ES-I3 (cell line): ENCODE results near the gene HEBP1.

Experiments
- H3K36me3 ChIP-seq: 2 replicates; pipeline ENCODE4 v1.6.1; 2013; ENCODE audit warnings: mild to moderate bottlenecking, low read length, control low read depth, moderate library complexity; ENCODE audit not compliant: insufficient read depth
- H3K4me1 ChIP-seq: 2 replicates; pipeline ENCODE4 v1.6.1; 2013; ENCODE audit warnings: mild to moderate bottlenecking, control low read depth, low read length; ENCODE audit not compliant: insufficient read depth
- H3K9ac ChIP-seq: 2 replicates; pipeline ENCODE4 v1.6.1; 2013; ENCODE audit warnings: low read depth, mild to moderate bottlenecking, low read length, moderate library complexity
- H3K9me3 ChIP-seq: 2 replicates; pipeline ENCODE4 v1.6.1; 2013; ENCODE audit warnings: mild to moderate bottlenecking, low read length, moderate library complexity; ENCODE audit not compliant: control insufficient read depth, insufficient read depth

The HEBP1 gene

DNA sequence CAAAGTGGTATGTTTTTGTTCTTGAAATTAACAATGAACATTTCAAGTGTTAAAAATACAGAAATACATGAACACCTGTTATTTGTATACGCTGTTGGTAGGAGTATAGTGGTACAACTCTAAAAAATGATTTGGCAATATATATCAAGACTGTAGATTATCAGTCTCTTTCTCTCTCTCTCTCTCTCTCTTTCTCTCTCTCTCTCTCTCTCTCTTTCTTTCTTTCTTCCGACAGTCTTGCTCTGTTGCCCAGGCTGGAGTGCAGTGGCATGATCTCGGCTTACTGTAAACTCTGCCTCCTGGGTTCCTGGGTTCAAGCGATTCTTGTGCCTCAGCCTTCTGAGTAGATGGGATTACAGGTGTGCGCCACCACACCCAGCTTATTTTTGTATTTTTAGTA, 12.6 kb downstream of the HEBP1 start:
- no peaks in the 10 kb centered on the region for H3K9me3 ChIP-seq
- H3K36me3 ChIP-seq = peaks cover 8% of the 10 kb centered on the region
- H3K9ac ChIP-seq = no peak overlapping the region
- H3K4me1 ChIP-seq = peaks cover 8% of the 10 kb centered on the region

DNA sequence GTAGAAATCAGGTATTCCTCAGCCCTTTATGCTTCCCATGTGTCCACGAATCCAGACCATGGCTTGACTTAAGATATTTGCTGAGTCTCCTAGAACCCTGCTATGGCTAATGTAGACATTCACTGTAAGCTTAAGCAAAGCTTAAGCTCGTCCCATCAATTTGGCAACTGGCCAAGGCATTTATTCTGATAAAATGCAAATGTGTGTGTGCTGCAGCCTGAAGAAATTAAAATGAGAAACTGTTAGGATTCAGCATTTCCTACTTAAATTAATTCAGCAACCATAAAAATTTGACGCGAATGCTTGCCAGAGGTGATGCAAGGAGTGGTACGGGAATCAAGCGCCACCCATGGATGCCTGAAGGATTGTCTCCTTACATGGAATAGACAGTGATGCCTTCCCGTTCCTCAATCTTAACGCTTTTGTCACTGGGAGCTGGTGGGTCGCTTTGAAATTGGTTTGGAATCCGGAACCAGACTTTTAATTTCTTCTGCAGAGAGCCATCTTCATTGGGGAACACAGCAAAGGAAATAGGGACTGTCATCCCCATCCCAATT, 13.2 kb downstream of the HEBP1 start:
- Histone ChIP-seq H3K36me3 (peaks cover 8% of the 10 kb centered on the region), H3K4me1 (peaks cover 8% of the 10 kb centered on the region), H3K9ac (no peak overlapping the region), H3K9me3 (no peaks in the 10 kb centered on the region)

DNA sequence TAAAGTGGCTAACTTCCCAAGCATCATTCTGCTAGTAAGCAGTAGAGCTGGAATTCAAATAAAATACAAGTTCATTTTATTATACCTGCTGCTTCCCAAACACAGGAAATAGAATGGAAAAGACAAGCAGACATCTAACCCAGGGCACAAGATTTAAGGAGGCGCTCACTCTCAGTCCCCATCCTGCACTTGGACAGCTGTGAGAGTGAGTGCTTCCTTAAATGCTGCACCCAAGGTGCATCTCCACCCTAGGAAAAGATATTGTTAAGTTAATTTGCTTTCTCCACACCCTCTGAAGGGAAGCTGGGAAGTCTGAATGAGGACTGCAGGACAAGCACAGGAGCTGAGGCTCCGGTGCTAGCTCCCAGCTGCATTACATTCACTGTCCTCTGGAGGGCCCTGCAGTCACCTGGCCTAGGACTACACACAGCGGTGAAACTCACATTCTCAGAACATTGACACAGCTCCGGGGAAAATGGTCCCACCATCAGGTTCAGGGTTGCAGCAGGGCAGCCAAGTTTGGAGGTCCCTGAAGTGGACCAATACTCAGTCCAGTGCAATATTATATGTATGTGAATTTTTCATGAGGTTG, 14.2 kb downstream of the HEBP1 start:
- H3K9ac ChIP-seq = no peak overlapping the region
- H3K9me3 ChIP-seq = no peaks in the 10 kb centered on the region
- H3K4me1 ChIP-seq = peaks cover under 1% of the 10 kb centered on the region; the same call in 1 of the 2 replicates
- H3K36me3 ChIP-seq = peaks cover 8% of the 10 kb centered on the region

DNA sequence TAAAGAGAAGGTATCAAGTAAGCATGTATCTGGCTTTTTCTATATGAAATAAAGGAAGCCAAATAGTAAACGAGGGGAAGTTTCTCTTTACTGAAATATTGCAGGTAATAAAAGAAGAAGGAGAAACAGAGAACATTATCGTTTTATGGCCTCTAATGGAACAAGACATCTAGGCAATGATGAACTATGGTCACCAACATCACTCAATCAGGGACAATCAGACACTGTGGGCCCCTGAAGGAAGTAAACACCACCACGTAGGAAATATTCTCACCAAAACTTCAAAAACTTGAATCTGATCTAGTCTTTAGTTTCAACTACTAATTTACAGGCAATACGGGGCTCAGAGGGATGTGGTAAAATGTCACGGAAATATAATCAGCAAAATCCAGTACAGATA, 15.9 kb downstream of the HEBP1 start:
- Histone ChIP-seq H3K36me3 (peaks cover 10% of the 10 kb centered on the region), H3K9ac (no peak overlapping the region), H3K4me1 (peaks cover 7% of the 10 kb centered on the region; the same call in 1 of the 2 replicates), H3K9me3 (no peaks in the 10 kb centered on the region)

DNA sequence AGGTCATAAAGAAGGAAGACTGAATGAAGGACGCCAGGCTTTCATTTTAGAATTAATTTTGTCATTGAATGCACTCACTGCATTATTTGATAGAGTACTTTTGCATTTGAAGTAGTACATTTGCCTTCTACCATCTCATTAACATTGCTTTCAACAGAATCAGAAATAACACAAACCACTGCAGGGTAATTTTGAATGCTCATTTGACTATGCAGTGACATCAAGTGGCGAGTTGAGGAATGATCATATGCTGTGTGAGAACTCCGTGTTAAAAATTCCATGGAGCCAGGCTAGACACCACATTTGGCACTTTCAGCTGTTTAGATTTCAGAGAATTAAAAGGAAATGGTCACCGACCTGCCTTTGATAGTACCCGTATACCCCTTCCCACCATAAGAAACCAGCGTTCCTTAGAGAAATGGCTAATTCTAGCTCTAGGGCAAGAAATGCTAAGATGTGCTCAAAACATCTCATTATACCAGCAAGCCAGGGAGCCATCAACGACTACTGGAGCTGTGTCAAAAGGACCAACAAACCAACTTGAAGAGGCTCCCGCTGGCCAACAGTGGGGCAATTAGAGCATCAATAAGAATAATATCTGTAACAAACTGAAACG, 16.5 kb downstream of the HEBP1 start:
- Histone ChIP-seq H3K36me3 (peaks cover 10% of the 10 kb centered on the region), H3K4me1 (peaks cover 7% of the 10 kb centered on the region; the same call in 1 of the 2 replicates), H3K9ac (no peak overlapping the region), H3K9me3 (no peaks in the 10 kb centered on the region)

DNA sequence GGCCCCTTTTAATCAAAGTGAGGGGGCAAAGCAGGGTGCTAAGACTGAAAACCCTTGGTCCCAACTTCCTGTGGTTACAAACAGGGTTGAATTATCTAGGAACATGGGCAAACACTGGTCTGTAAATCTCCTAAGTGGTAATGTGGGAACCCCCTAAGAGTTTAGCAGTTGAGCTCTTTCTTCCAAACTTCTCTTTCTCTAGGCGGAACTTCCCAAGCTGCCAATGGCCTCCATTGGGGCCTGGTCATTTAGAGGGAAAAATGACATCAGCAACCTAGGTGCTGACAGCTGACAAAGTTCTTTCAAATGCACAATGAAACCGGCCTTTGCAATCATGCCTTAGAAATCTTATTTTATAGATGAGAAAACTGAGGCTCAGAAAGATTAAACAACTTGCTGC, 17.7 kb downstream of the HEBP1 start:
- H3K9ac ChIP-seq = no peak overlapping the region
- H3K9me3 ChIP-seq = no peaks in the 10 kb centered on the region
- peaks cover 7% of the 10 kb centered on the region; the same call in 1 of the 2 replicates for H3K4me1 ChIP-seq
- H3K36me3 ChIP-seq = peaks cover 10% of the 10 kb centered on the region

DNA sequence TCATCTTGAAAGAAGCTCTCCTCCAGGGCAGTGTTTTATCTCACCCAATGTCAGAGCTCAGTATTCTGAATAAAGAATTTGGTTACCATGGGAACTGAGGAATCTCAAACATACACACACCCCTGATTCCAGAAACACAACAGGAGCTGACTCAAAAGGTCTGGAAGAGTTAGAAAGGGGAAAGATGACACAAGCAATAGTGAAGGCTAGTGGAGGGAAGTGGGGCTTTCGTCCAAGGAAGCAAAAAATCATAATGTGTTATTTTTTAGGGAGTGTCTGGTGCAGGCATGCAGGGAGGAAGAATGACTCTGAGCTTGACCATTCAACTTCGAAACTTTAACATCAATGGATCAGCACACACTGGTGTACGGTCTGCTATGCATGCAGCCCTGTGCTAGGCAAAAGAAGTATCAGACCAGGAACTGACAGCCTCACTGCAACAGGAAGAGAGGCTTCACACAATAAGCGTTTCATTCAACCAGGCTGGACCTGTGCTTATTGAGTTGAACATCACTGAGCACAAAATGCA, 20.3 kb downstream of the HEBP1 start:
- H3K9ac ChIP-seq = no peak overlapping the region

DNA sequence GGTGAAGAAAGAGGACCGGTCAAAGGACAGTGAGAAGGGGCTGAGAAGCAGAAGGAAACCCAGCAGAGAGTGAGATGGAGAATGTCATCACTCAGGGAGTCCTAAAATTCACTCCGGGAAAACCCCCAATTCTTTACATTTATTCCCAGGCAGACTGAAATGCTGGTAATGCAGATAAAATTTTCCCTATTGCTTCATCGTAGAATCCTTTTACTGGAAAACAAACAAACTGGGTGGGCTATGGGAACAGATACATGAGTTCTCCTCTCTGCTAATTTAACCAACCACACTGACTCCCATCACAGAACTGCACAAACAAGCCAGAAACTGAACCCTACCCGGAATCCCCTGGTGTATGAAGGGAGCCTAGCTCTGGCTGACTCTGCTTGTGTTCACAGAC, 20.9 kb downstream of the HEBP1 start:
- H3K36me3 ChIP-seq = peaks cover 6% of the 10 kb centered on the region
- H3K4me1 ChIP-seq = peaks cover 7% of the 10 kb centered on the region; the same call in 1 of the 2 replicates
- H3K9ac ChIP-seq = no peak overlapping the region

More for the DNA sequence above, 20.3 kb downstream of the HEBP1 start:
- peaks cover 7% of the 10 kb centered on the region; the same call in 1 of the 2 replicates for H3K4me1 ChIP-seq
- H3K36me3 ChIP-seq = peaks cover 2% of the 10 kb centered on the region
- H3K9me3 ChIP-seq = no peaks in the 10 kb centered on the region

DNA sequence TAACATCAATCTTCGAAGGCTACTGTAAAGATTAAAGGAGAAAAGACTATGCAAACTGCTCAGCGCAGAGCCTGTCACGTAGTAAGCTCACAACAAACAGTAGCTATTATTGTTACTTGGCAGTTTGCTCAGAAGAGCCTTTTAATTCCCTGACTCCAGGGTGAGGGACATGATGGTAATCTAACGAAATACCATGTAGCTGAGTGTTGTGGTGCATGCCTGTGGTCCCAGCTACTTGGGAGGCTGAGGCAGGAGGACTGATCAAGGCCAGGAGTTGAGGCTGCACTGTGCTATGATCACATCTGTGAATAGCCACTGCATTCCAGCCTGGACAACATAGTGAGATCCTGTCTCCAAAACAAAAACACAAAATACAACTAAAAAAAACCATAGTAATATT, 22.8 kb downstream of the HEBP1 start:
- peaks cover 8% of the 10 kb centered on the region; the same call in 1 of the 2 replicates for H3K36me3 ChIP-seq
- H3K4me1 ChIP-seq = peaks cover 7% of the 10 kb centered on the region; the same call in 1 of the 2 replicates
- no peaks in the 10 kb centered on the region for H3K9me3 ChIP-seq

More for the DNA sequence above, 20.9 kb downstream of the HEBP1 start:
- H3K9me3 ChIP-seq = no peaks in the 10 kb centered on the region

DNA sequence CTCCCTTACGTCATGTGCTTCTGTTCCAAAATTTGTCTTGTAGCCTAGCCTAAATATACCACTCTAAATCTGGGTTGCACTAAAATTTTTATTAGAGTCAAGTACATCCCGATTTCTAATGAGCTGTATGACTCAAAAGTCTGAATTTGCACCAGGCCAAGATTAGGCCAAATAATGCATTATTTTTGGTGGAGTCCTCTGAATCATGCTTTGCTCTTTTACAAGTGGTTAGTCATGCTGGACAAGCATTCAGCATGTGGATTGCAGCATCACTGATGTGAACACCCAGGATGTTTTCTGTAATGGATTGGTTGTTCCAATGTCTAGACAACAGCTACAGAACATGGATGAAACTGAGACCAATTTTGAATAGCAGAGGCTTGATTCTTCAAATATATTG, 23.7 kb downstream of the HEBP1 start:
- Histone ChIP-seq H3K9ac (no peak overlapping the region), H3K4me1 (peaks cover 7% of the 10 kb centered on the region; the same call in 1 of the 2 replicates), H3K9me3 (no peaks in the 10 kb centered on the region), H3K36me3 (peaks cover 12% of the 10 kb centered on the region; the same call in 1 of the 2 replicates)

More for the DNA sequence above, 22.8 kb downstream of the HEBP1 start:
- H3K9ac ChIP-seq = no peak overlapping the region

DNA sequence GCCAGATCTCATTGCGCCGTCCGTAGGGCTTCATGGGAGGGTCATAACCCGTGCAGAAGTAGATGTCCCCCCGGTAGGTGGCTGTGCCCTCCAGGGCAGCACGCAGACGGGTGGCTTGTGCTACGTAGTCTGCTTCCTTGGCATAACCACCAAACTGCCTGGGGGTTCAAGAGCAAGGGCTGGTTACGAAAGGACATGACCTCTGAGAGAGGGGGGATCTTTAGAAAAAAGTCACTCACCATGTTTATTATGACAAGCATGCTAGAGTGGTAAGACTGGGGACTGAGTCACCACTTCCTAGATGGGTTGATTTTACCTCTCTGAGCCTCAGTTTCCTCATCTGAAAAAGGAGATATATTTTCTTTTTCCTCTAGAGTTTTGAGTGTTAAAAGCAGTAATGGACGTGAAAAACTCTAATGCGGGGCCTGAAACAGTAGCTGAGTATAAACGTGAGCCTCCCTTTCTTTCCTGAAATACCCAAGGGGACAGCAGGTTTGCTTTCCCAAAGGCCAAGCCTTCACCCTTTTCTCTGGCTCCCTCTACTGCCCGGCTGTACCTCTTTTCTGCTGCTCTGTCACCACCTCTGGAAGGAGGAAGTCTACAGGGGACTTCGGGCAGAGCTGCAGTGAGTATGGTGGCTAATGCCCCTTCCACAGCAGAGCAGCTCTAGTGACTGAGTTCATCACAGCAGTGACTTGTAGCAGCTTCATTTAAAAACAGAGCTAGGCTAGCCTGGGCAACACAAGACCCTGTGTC, 24.6 kb downstream of the HEBP1 start:
- peaks cover 7% of the 10 kb centered on the region; the same call in 1 of the 2 replicates for H3K4me1 ChIP-seq
- H3K9me3 ChIP-seq = no peaks in the 10 kb centered on the region
- H3K9ac ChIP-seq = no peak overlapping the region
- H3K36me3 ChIP-seq = peaks cover 12% of the 10 kb centered on the region; the same call in 1 of the 2 replicates

DNA sequence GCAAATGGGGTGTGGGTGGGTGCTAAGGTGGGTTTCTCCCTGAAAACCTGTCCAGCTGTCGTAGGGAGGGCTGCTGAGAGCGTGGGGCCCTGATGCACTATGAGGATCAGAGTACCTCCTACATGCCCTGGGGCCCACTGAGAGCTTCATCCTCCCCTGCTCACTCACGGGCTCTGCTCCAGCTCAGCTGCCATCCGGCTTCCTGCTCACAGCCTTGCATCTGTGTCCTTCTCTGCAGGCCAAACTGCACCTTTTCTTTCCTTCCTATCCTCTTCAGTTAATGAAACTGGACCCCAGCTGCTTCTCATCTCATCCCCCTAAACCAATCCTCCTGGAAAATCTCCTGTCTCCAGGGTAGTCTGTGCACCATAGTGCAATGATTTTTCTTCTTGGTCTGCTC, 25.9 kb downstream of the HEBP1 start:
- Histone ChIP-seq H3K4me1 (no peaks in the 10 kb centered on the region), H3K9me3 (no peaks in the 10 kb centered on the region), H3K36me3 (peaks cover 10% of the 10 kb centered on the region; the same call in 1 of the 2 replicates), H3K9ac (no peak overlapping the region)

DNA sequence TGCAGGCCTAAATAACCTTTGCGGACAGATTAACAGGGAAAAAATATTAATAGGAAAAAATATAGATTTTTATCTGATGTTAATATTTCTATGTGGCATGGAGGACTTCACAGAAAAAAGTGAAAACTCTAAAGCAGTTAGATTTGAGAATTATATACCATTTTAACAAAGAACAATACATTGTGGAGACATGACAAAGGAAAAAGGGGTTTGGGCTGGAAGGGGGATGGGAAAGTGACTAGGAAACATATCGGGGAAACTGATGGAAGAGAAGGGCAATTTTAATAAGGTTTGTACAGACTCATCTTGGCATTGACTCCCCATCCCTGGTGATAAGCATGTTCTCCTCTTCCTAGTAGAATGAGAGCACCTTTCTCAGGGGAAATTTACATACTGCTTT, 27.0 kb downstream of the HEBP1 start:
- H3K36me3 ChIP-seq = peaks cover 10% of the 10 kb centered on the region; the same call in 1 of the 2 replicates
- no peak overlapping the region for H3K9ac ChIP-seq
- no peaks in the 10 kb centered on the region for H3K4me1 ChIP-seq
- no peaks in the 10 kb centered on the region for H3K9me3 ChIP-seq

DNA sequence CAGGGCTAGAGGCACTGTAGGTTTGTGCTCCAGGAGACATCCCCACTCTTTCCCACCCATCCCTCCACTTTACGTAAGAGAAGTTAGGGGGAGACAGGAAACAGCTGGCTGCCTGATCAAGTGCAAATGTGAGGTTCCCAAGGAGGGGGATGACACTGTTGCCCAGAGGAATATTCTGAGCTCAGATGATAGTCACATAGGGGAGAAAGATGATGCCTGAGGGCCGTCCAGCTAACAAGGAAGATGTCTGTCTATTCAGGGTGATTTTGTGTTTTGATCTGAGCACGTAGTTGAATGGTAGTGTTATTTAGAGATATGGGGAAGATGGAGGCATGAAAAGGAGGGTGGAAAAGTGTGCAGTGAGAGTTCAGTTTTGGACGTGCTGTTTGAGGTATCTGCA, 34.2 kb downstream of the HEBP1 start:
- no peaks in the 10 kb centered on the region for H3K4me1 ChIP-seq
- H3K36me3 ChIP-seq = no peaks in the 10 kb centered on the region
- 0 out of 2 replicates have a peak, but pooled peaks cover 3% of the 10 kb centered on the region for H3K9me3 ChIP-seq
- H3K9ac ChIP-seq = no peak overlapping the region
